ENCODE measurements around the gene CNTN4. TPM values are rescaled to one million over a fixed set of nuclear protein-coding genes. Genes with fewer than 3 reads are reported as not detected.

Gene CNTN4
- total and polyA plus RNA-seq, 4 donors = 1.2 to 3.8 (median 2.6) TPM

DNA sequence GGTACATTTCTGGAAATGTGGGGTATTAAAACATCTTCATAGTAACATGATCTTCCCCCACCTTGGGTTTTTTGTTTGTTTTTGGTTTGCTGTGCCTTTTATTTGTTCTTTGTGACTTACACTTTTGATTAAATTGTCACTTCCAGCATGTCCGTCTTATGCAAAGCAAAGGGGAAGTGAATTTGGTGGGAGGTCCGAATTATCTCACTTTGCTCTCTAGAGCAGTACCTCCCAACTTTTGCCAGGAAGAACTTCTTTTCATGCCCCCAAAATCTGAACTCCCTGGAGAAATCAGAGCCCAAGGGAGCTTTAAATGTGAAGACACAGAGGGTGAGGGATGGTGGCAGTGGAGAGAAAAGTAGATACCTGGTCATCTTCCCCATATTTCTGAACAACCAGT is 838.4 kb downstream of the CNTN4 start:
- H3K4me1 ChIP-seq (ENCODE audit: control insufficient read depth in 4 of 4, insufficient read depth in 4 of 4, low read length in 3 of 4) = no peaks in the 10 kb centered on the region
- no peak overlapping the region for H3K9ac ChIP-seq (ENCODE audit: low read depth in 1 of 2, low read length in 2 of 2)
- H3K27me3 ChIP-seq (ENCODE audit: control insufficient read depth in 4 of 4, insufficient read depth in 4 of 4, low read length in 3 of 4) = no peaks in the 10 kb centered on the region
- H3K36me3 ChIP-seq (ENCODE audit: control insufficient read depth in 4 of 4, insufficient read depth in 3 of 4, low read depth in 1 of 4, low read length in 3 of 4) = no peaks in the 10 kb centered on the region
- WGBS = 61% methylated on average over 2 of the region's 2 CpGs
- TF ChIP-seq, protein P1, sequence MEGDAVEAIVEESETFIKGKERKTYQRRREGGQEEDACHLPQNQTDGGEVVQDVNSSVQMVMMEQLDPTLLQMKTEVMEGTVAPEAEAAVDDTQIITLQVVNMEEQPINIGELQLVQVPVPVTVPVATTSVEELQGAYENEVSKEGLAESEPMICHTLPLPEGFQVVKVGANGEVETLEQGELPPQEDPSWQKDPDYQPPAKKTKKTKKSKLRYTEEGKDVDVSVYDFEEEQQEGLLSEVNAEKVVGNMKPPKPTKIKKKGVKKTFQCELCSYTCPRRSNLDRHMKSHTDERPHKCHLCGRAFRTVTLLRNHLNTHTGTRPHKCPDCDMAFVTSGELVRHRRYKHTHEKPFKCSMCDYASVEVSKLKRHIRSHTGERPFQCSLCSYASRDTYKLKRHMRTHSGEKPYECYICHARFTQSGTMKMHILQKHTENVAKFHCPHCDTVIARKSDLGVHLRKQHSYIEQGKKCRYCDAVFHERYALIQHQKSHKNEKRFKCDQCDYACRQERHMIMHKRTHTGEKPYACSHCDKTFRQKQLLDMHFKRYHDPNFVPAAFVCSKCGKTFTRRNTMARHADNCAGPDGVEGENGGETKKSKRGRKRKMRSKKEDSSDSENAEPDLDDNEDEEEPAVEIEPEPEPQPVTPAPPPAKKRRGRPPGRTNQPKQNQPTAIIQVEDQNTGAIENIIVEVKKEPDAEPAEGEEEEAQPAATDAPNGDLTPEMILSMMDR (IDR thresholded peaks at IDR 0.05; ENCODE audit: low read depth, low read length, missing input control) = no peak
- TF ChIP-seq, protein P2, sequence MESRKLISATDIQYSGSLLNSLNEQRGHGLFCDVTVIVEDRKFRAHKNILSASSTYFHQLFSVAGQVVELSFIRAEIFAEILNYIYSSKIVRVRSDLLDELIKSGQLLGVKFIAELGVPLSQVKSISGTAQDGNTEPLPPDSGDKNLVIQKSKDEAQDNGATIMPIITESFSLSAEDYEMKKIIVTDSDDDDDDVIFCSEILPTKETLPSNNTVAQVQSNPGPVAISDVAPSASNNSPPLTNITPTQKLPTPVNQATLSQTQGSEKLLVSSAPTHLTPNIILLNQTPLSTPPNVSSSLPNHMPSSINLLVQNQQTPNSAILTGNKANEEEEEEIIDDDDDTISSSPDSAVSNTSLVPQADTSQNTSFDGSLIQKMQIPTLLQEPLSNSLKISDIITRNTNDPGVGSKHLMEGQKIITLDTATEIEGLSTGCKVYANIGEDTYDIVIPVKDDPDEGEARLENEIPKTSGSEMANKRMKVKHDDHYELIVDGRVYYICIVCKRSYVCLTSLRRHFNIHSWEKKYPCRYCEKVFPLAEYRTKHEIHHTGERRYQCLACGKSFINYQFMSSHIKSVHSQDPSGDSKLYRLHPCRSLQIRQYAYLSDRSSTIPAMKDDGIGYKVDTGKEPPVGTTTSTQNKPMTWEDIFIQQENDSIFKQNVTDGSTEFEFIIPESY (IDR thresholded peaks at IDR 0.05) = no peak
- TF ChIP-seq JUND (IDR thresholded peaks at IDR 0.05) = no peak
- no peak for TF ChIP-seq HNF4G (IDR thresholded peaks at IDR 0.05)
- TF ChIP-seq NR2F2 (IDR thresholded peaks at IDR 0.05) = no peak
- no peak for TF ChIP-seq FOXA2 (IDR thresholded peaks at IDR 0.05)
- TF ChIP-seq EGR1 (IDR thresholded peaks at IDR 0.05; ENCODE audit: low read depth in 2 of 2) = no peak
- TF ChIP-seq GABPA (IDR thresholded peaks at IDR 0.05 in 1 of 2, conservative IDR thresholded peaks at IDR 0.05 in 1 of 2) = no peak
- no peak for TF ChIP-seq FOXA1 (IDR thresholded peaks at IDR 0.05)
- TF ChIP-seq SP1 (IDR thresholded peaks at IDR 0.05) = no peak
- no peak overlapping the region for H3K4me3 ChIP-seq (ENCODE audit: low read depth in 1 of 3, low read length in 3 of 3)
- DNase-seq (ENCODE audit: low spot score) = no peak
- no peak overlapping the region for H3K27ac ChIP-seq (ENCODE audit: low read depth in 1 of 2, low read length in 2 of 2)
- no peaks in the 10 kb centered on the region for H3K9me3 ChIP-seq (ENCODE audit: control insufficient read depth in 4 of 4, low read length in 3 of 4)

DNA sequence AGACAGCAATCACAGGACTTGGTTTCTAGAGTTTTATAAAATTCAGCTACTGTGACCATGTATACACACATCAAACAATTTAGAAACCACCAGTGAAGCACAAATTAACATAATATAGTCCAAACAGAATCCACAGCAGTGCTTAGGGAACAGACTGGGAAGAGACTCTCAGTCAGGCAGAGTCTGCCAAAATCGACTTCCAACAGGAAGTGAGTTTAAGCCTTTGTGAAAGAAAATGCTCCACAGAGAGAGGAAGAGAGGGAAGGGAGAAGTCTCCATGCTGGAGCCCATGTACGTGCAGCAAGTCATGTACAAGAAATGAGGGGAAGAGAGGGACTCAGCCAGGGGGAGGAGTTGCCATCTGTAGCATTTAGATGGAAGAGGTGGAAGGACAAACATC is 838.9 kb downstream of the CNTN4 start:
- no peaks in the 10 kb centered on the region for H3K36me3 ChIP-seq (ENCODE audit: control insufficient read depth in 4 of 4, insufficient read depth in 3 of 4, low read depth in 1 of 4, low read length in 3 of 4)
- TF ChIP-seq RXRA (IDR thresholded peaks at IDR 0.05) (no peak), HNF4G (IDR thresholded peaks at IDR 0.05) (no peak), FOXA1 (IDR thresholded peaks at IDR 0.05) (no peak), SP1 (IDR thresholded peaks at IDR 0.05) (no peak), YY1 (IDR thresholded peaks at IDR 0.05) (no peak), HNF4A (conservative IDR thresholded peaks at IDR 0.05) (no peak), FOXA2 (IDR thresholded peaks at IDR 0.05) (no peak), GABPA (IDR thresholded peaks at IDR 0.05 in 1 of 2, conservative IDR thresholded peaks at IDR 0.05 in 1 of 2) (no peak), EGR1 (IDR thresholded peaks at IDR 0.05; ENCODE audit: low read depth in 2 of 2) (no peak), JUND (IDR thresholded peaks at IDR 0.05) (no peak)
- TF ChIP-seq, protein P3, sequence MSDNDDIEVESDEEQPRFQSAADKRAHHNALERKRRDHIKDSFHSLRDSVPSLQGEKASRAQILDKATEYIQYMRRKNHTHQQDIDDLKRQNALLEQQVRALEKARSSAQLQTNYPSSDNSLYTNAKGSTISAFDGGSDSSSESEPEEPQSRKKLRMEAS (IDR thresholded peaks at IDR 0.05) = no peak
- TF ChIP-seq, protein P4, sequence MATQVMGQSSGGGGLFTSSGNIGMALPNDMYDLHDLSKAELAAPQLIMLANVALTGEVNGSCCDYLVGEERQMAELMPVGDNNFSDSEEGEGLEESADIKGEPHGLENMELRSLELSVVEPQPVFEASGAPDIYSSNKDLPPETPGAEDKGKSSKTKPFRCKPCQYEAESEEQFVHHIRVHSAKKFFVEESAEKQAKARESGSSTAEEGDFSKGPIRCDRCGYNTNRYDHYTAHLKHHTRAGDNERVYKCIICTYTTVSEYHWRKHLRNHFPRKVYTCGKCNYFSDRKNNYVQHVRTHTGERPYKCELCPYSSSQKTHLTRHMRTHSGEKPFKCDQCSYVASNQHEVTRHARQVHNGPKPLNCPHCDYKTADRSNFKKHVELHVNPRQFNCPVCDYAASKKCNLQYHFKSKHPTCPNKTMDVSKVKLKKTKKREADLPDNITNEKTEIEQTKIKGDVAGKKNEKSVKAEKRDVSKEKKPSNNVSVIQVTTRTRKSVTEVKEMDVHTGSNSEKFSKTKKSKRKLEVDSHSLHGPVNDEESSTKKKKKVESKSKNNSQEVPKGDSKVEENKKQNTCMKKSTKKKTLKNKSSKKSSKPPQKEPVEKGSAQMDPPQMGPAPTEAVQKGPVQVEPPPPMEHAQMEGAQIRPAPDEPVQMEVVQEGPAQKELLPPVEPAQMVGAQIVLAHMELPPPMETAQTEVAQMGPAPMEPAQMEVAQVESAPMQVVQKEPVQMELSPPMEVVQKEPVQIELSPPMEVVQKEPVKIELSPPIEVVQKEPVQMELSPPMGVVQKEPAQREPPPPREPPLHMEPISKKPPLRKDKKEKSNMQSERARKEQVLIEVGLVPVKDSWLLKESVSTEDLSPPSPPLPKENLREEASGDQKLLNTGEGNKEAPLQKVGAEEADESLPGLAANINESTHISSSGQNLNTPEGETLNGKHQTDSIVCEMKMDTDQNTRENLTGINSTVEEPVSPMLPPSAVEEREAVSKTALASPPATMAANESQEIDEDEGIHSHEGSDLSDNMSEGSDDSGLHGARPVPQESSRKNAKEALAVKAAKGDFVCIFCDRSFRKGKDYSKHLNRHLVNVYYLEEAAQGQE (IDR thresholded peaks at IDR 0.05) = no peak
- TF ChIP-seq, protein P1 (IDR thresholded peaks at IDR 0.05; ENCODE audit: low read depth, low read length, missing input control) = no peak
- TF ChIP-seq, protein P2 (IDR thresholded peaks at IDR 0.05) = no peak
- H3K9me3 ChIP-seq (ENCODE audit: control insufficient read depth in 4 of 4, low read length in 3 of 4) = no peaks in the 10 kb centered on the region
- no peaks in the 10 kb centered on the region for H3K27me3 ChIP-seq (ENCODE audit: control insufficient read depth in 4 of 4, insufficient read depth in 4 of 4, low read length in 3 of 4)
- H3K27ac ChIP-seq (ENCODE audit: low read depth in 1 of 2, low read length in 2 of 2) = no peak overlapping the region
- WGBS = 47% methylated on average over 2 of the region's 2 CpGs
- no peak overlapping the region for H3K9ac ChIP-seq (ENCODE audit: low read depth in 1 of 2, low read length in 2 of 2)
- no peaks in the 10 kb centered on the region for H3K4me1 ChIP-seq (ENCODE audit: control insufficient read depth in 4 of 4, insufficient read depth in 4 of 4, low read length in 3 of 4)
- no peak overlapping the region for H3K4me3 ChIP-seq (ENCODE audit: low read depth in 1 of 3, low read length in 3 of 3)
- no peak for DNase-seq (ENCODE audit: low spot score)

Data from liver (tissue), 9 donors.